K562 (cell line): ENCODE results near the gene CORT. TPM values are rescaled to one million over a fixed set of nuclear protein-coding genes. Genes with fewer than 3 reads are reported as not detected.
A peak's percentile ranks its signal among the peaks of the same experiment; 100 is the strongest.

Source experiments
- ATAC-seq: fragments of 200-7000 bp; cut with Tn5 transposase; 3 replicates; pipeline ENCODE4 v1.9.1; 2020; ENCODE audit warnings: moderate library complexity
- BruUV-seq: library from RNA; stranded (reverse); fragments of 400-500 nt; replicated peaks from 2 replicates; lab custom pipeline; 2021; lab: Mats Ljungman, UMichigan
- CTCF ChIA-PET: fragments of 300-600 bp; formaldehyde crosslinking; extraction: SDS; loops from one replicate; lab custom pipeline; 2021; ENCODE audit warnings: low intra/inter-chr PET ratio; lab: Yijun Ruan, JAX
- POLR2A ChIA-PET: fragments of 300-600, 350-650 bp; sonication (Branson Sonifier 250); formaldehyde crosslinking; extraction: SDS; loops from one replicate; lab custom pipeline; 2021; ENCODE audit warnings: antibody characterized with exemption, inconsistent platforms; lab: Yijun Ruan, JAX
- DNase-seq, 4 experiments: peaks; one replicate each; pipeline versions ENCODE4 v3.0.0 to v3.0.0-alpha.2; 2011 to 2018; ENCODE audit warnings: low spot score in 3 of 4, mixed read lengths in 3 of 4; ENCODE audit errors: extremely low read depth in 1 of 4
- FAIRE-seq: peaks from 2 replicates; lab custom pipeline; 2011; peaks lifted over from hg19 to GRCh38; lab: Jason Lieb, UNC
- H2AFZ ChIP-seq: 2 replicates; pipeline ENCODE4 v1.6.0; 2011; ENCODE audit warnings: low read depth, low read length, control low read depth, inconsistent platforms
- H3K27ac ChIP-seq: fragments of 200-600 bp; 3 replicates; pipeline ENCODE4 v1.8.0; 2011; ENCODE audit warnings: low read depth, mild to moderate bottlenecking, control low read depth, inconsistent platforms, low read length, moderate library complexity, mixed read lengths; ENCODE audit errors: extremely low read depth
- H3K27me3 ChIP-seq, 2 experiments: fragments of 300-600 bp in 1 of 2; 2 replicates in 1 of 2; 3 replicates in 1 of 2; pipeline versions ENCODE4 v1.6.0 to v1.8.0; 2011; ENCODE audit warnings: inconsistent platforms in 2 of 2, low read length in 2 of 2, mild to moderate bottlenecking in 1 of 2, mixed read lengths in 1 of 2, moderate library complexity in 1 of 2; ENCODE audit not compliant: control insufficient read depth in 2 of 2, insufficient read depth in 2 of 2
- H3K36me3 ChIP-seq: fragments of 300-600 bp; 3 replicates; pipeline ENCODE4 v1.8.0; 2011; ENCODE audit warnings: mild to moderate bottlenecking, low read length, inconsistent platforms; ENCODE audit not compliant: control insufficient read depth, insufficient read depth
- H3K4me1 ChIP-seq, 2 experiments: fragments of 200-600 bp in 1 of 2; replicated peaks in 1 of 2; 2 replicates in 1 of 2; 3 replicates in 1 of 2; pipeline versions ENCODE4 v1.5.1 to v1.8.0; 2011; ENCODE audit warnings: inconsistent platforms in 2 of 2, low read length in 2 of 2, mild to moderate bottlenecking in 1 of 2, mixed read lengths in 1 of 2, moderate library complexity in 1 of 2; ENCODE audit not compliant: control insufficient read depth in 2 of 2, insufficient read depth in 2 of 2
- H3K4me2 ChIP-seq: 2 replicates; pipeline ENCODE4 v1.6.1; 2011; ENCODE audit warnings: low read length, control low read depth, inconsistent platforms, mixed read lengths; ENCODE audit not compliant: insufficient read depth
- H3K4me3 ChIP-seq: fragments of 200-600 bp; sonication (generic), shearing (Covaris generic); 2 replicates; pipeline ENCODE4 v1.5.1; 2016; ENCODE audit warnings: control low read depth, inconsistent platforms
- H3K79me2 ChIP-seq: fragments of 200-600 bp; 3 replicates; pipeline ENCODE4 v1.8.0; 2011; ENCODE audit warnings: low read length, inconsistent platforms; ENCODE audit not compliant: control insufficient read depth, insufficient read depth
- H3K9ac ChIP-seq, 2 experiments: 2 replicates each; pipeline versions ENCODE4 v1.6.0 to v1.6.1; 2011; ENCODE audit warnings: low read depth in 2 of 2, low read length in 2 of 2, control low read depth in 1 of 2, inconsistent platforms in 1 of 2, mild to moderate bottlenecking in 1 of 2, mixed read lengths in 1 of 2; ENCODE audit not compliant: insufficient read depth in 1 of 2
- H3K9me1 ChIP-seq: one replicate; pipeline ENCODE4 v1.6.0; 2011; ENCODE audit warnings: inconsistent platforms, mild to moderate bottlenecking, low read length, moderate library complexity; ENCODE audit not compliant: control insufficient read depth, insufficient read depth
- H3K9me3 ChIP-seq: replicated peaks from 2 replicates; pipeline ENCODE4 v1.5.1; 2011; ENCODE audit warnings: low read depth, low read length, inconsistent platforms; ENCODE audit not compliant: control insufficient read depth, insufficient read depth
- H4K20me1 ChIP-seq: replicated peaks from 2 replicates; pipeline ENCODE4 v1.6.1; 2011; ENCODE audit warnings: low read length, inconsistent platforms, mixed read lengths; ENCODE audit not compliant: control insufficient read depth, insufficient read depth
- ASH1L ChIP-seq: fragments of 450-650 bp; IDR thresholded peaks from 2 replicates; pipeline ENCODE4 v1.6.1; 2018; ENCODE audit warnings: borderline replicate concordance, mild to moderate bottlenecking, low read depth; ENCODE audit not compliant: partially characterized antibody
- CBFB ChIP-seq: sonication (generic); formaldehyde crosslinking; IDR thresholded peaks from 2 replicates; pipeline ENCODE4 v1.4.0; 2020; ENCODE audit warnings: mild to moderate bottlenecking, missing genetic modification reagents
- CTCF ChIP-seq, 3 experiments: IDR thresholded peaks in 2 of 3; conservative IDR thresholded peaks in 1 of 3; 2 replicates each; pipeline ENCODE4 v1.5.1; 2011 to 2012; ENCODE audit warnings: low read length in 3 of 3, mild to moderate bottlenecking in 3 of 3, control low read depth in 2 of 3, improper control_type of control experiment in 1 of 3, inconsistent platforms in 1 of 3, low read depth in 1 of 3, mixed read lengths in 1 of 3, moderate library complexity in 1 of 3; ENCODE audit not compliant: insufficient read depth in 2 of 3
- MAX ChIP-seq: sonication (generic); formaldehyde crosslinking; IDR thresholded peaks from 2 replicates; pipeline ENCODE4 v1.9.0; 2022; ENCODE audit warnings: mild to moderate bottlenecking, missing genetic modification reagents
- NFIC ChIP-seq: fragments of 450-650 bp; IDR thresholded peaks from 2 replicates; pipeline ENCODE4 v1.6.1; 2017; ENCODE audit warnings: mild to moderate bottlenecking, inconsistent platforms
- NR4A1 ChIP-seq, 2 experiments: fragments of 250-450 bp in 1 of 2; fragments of 450-650 bp in 1 of 2; sonication (Bioruptor Pico) in 1 of 2; IDR thresholded peaks; 2 replicates each; pipeline versions ENCODE4 v1.4.0 to v1.6.1; 2016 to 2020; ENCODE audit warnings: mild to moderate bottlenecking in 2 of 2, missing compliant biosample characterization in 1 of 2, missing genetic modification characterization in 1 of 2, moderate library complexity in 1 of 2
- PHTF2 ChIP-seq: fragments of 250-450 bp; sonication (Bioruptor Pico); IDR thresholded peaks from 2 replicates; pipeline ENCODE4 v1.5.0; 2021; ENCODE audit warnings: mild to moderate bottlenecking
- RBM17 ChIP-seq: fragments of 200-400 bp; formaldehyde crosslinking; IDR thresholded peaks from 2 replicates; pipeline ENCODE4 v1.6.1; 2017; ENCODE audit warnings: low read depth, mild to moderate bottlenecking, low read length, borderline replicate concordance
- SIN3A ChIP-seq, 2 experiments: fragments of 150-350 bp in 1 of 2; IDR thresholded peaks; 2 replicates each; pipeline ENCODE4 v1.6.1; 2011 to 2016; ENCODE audit warnings: borderline replicate concordance in 2 of 2, low read depth in 2 of 2, low read length in 2 of 2, mild to moderate bottlenecking in 2 of 2, moderate library complexity in 2 of 2; ENCODE audit not compliant: control insufficient read depth in 1 of 2
- SMAD1 ChIP-seq: fragments of 150-350 bp; IDR thresholded peaks from 2 replicates; pipeline ENCODE4 v1.6.1; 2014; ENCODE audit warnings: low read length, low read depth; ENCODE audit not compliant: partially characterized antibody
- ZNF217 ChIP-seq: sonication (generic); formaldehyde crosslinking; IDR thresholded peaks from 2 replicates; pipeline ENCODE4 v1.8.0; 2022; ENCODE audit warnings: mild to moderate bottlenecking, missing genetic modification reagents
- ZNF384 ChIP-seq: IDR thresholded peaks from 2 replicates; pipeline ENCODE4 v1.6.1; 2012; ENCODE audit warnings: low read depth, low read length, improper control_type of control experiment
- WGBS: fragments of 100-300 bp; shearing (Covaris generic); methylation state at CpG from one replicate; pipeline ENCODE4 v1.1.6; 2016; ENCODE audit warnings: low coverage, mixed read lengths; ENCODE audit not compliant: insufficient coverage; ENCODE audit errors: missing lambda C conversion rate; 5-methylcytosine and 5-hydroxymethylcytosine counted together
- in situ Hi-C: fragments of 300-500 bp; cut with MboI; formaldehyde crosslinking; loops from 4 replicates; pipeline ENCODE4 v1.15.0; 2018; ENCODE audit warnings: inconsistent platforms, mixed read lengths
- intact Hi-C: fragments of 100-400 bp; cut with micrococcal nuclease; formaldehyde crosslinking; loops from 2 replicates; pipeline ENCODE4 v1.14.2; 2022
- polyA plus RNA-seq, 8 experiments: library from polyadenylated mRNA; depleted of rRNA in 4 of 8; stranded (reverse) in 5 of 8; unstranded in 3 of 8; fragments of >200 nt; fragmentation: Nextera tagmentation in 2 of 8; fragmentation: Illumina TruSeq in 1 of 8; extraction: Ambion mirVana in 2 of 8; extraction: Trizol in 1 of 8; gene quantifications; 2 replicates each; pipeline versions ENCODE4 v1.2.1 to v1.2.3, GENCODE V29; 2011 to 2014; ENCODE audit warnings: inconsistent platforms in 1 of 8, missing spikeins in 1 of 8
- total RNA-seq, 7 experiments: library from RNA; depleted of rRNA in 6 of 7; stranded (reverse); fragments of >200 nt in 6 of 7; fragmentation: Illumina TruSeq in 2 of 7; extraction: Trizol in 2 of 7; gene quantifications; 2 replicates each; pipeline versions ENCODE4 v1.2.1 to v1.2.3, GENCODE V29; 2011 to 2021; ENCODE audit warnings: low replicate concordance in 1 of 7

Gene CORT
- total and polyA plus RNA-seq, 9 of the 15 experiments (the other 6 are each of a cell fraction or from before 2014, with no cell fraction given), result 0.08 to 0.54 (median 0.13) TPM; not detected in 5

GRCh38 chr1:10421637-10422036 is 28.2 kb upstream of the CORT start:
- no peaks in the 10 kb centered on the region; the same call in 1 of the 2 replicates for H4K20me1 ChIP-seq
- H3K9me3 ChIP-seq, result no peaks in the 10 kb centered on the region
- in situ Hi-C loops (no loop called here), intact Hi-C loops (loop anchor here (10.0 kb wide), 1 partner anchor 387 kb away; the partner anchor contains the start of gene UBE4B)
- TF ChIP-seq SMAD1, result no peak
- no peak for TF ChIP-seq ASH1L
- TF ChIP-seq RBM17, result no peak
- TF ChIP-seq ZNF384, result 0 out of 2 replicates have a peak, but pooled peaks have one; percentile 8
- no peaks in the 10 kb centered on the region for H3K9me1 ChIP-seq
- no peaks in the 10 kb centered on the region; the same call in 2 of the 3 replicates for H3K79me2 ChIP-seq
- 92% methylated on average over 5 of the region's 5 CpGs for WGBS
- peaks cover 0 to 3% of the 10 kb centered on the region in 2 experiments; a peak in 2 of 5 replicates for H3K4me1 ChIP-seq
- no peak for FAIRE-seq
- no peak overlapping the region for H3K27ac ChIP-seq
- H2AFZ ChIP-seq, result no peak overlapping the region
- CTCF ChIA-PET, result no interaction called here
- DNase-seq, result no peak
- H3K4me2 ChIP-seq, result no peak overlapping the region
- H3K4me3 ChIP-seq, result no peak overlapping the region
- H3K9ac ChIP-seq, result no peak overlapping the region
- H3K36me3 ChIP-seq, result peaks cover 48% of the 10 kb centered on the region
- POLR2A ChIA-PET, result interaction anchor here (1.2 kb wide), 1 partner anchor 20 kb away, joined by 3 read pairs; no protein-coding TSS in a partner anchor
- H3K27me3 ChIP-seq, result no peaks in the 10 kb centered on the region
- ATAC-seq, result no peak; the same call in 2 of the 3 replicates
- no TSS peak for BruUV-seq

GRCh38 chr1:10424034-10424433 is 25.8 kb upstream of the CORT start:
- Histone ChIP-seq H3K4me2 (no peak overlapping the region), H3K4me3 (no peak overlapping the region), H3K36me3 (peaks cover 25% of the 10 kb centered on the region; the same call in 2 of the 3 replicates), H3K9me3 (no peaks in the 10 kb centered on the region), H3K9me1 (no peaks in the 10 kb centered on the region), H3K27me3 (no peaks in the 10 kb centered on the region), H3K27ac (no peak overlapping the region), H2AFZ (0 out of 2 replicates have a peak overlapping the region, but pooled peaks have one; percentile 14), H4K20me1 (no peaks in the 10 kb centered on the region; the same call in 1 of the 2 replicates), H3K4me1 (peaks cover 0 to 5% of the 10 kb centered on the region in 2 experiments; a peak in 3 of 5 replicates), H3K79me2 (no peaks in the 10 kb centered on the region), H3K9ac (no peak overlapping the region; a peak in 1 of 4 replicates)
- BruUV-seq, result no TSS peak
- in situ Hi-C loops (no loop called here), intact Hi-C loops (loop anchor here (10.0 kb wide), 1 partner anchor 389 kb away; the partner anchor contains the start of gene UBE4B)
- ATAC-seq (peak; percentile 42), DNase-seq (peak in 1 of 4 experiments; percentile 28), FAIRE-seq (no peak)
- ChIA-PET POLR2A (interaction anchor here (0.6 to 1.5 kb wide), 4 partner anchors 9 to 68 kb away, joined by 3 to 6 read pairs (median 3); partner anchors contain the start of gene PGD), CTCF (no interaction called here)
- TF ChIP-seq ZNF217 (no peak), NFIC (0 out of 2 replicates have a peak, but pooled peaks have one; percentile 17), PHTF2 (CRISPR knock-in tag) (no peak), CBFB (CRISPR knock-in tag) (no peak), NR4A1 (CRISPR knock-in tag; IDR thresholded peaks at IDR 0.05) (no peak), NR4A1 (tag; IDR thresholded peaks at IDR 0.05) (no peak), MAX (peak; percentile 43; the same call in 1 of the 2 replicates), CTCF (IDR thresholded peaks at IDR 0.05 in 2 of 3, conservative IDR thresholded peaks at IDR 0.05 in 1 of 3; ENCODE audit: insufficient read depth in 2 of 3, low read depth in 1 of 3, low read length in 3 of 3) (0 out of 6 replicates have a peak, but pooled peaks of 1 of the 3 experiments have one; percentile 6), SIN3A (IDR thresholded peaks at IDR 0.05; ENCODE audit: borderline replicate concordance in 2 of 2, control insufficient read depth in 1 of 2, low read depth in 2 of 2, low read length in 2 of 2) (no peak)
- 50% methylated on average over 9 of the region's 9 CpGs for WGBS
